Endothelial cell of umbilical vein (primary cell): ENCODE results near the gene GGT5. TPM values are rescaled to one million over a fixed set of nuclear protein-coding genes. Genes with fewer than 3 reads are reported as not detected.

ENCODE experiments used
- BruUV-seq: library from RNA; stranded (reverse); fragments of 400-500 nt; replicated peaks from 2 replicates; lab custom pipeline; 2021; lab: Mats Ljungman, UMichigan
- CTCF ChIA-PET: fragments of 300-600, 350-600 bp; sonication (Branson Sonifier 250); formaldehyde crosslinking; loops from one replicate; lab custom pipeline; 2021; ENCODE audit warnings: antibody characterized with exemption, inconsistent platforms; lab: Charles Lee
- POLR2A ChIA-PET: fragments of 300-600, 350-600 bp; sonication (Branson Sonifier 250); formaldehyde crosslinking; loops from one replicate; lab custom pipeline; 2021; ENCODE audit warnings: antibody characterized with exemption, inconsistent platforms; lab: Charles Lee
- DNase-seq: peaks from one replicate; pipeline ENCODE4 v3.0.0-alpha.2; 2011; ENCODE audit warnings: low read depth, low spot score
- FAIRE-seq: peaks from 2 replicates; lab custom pipeline; 2011; peaks lifted over from hg19 to GRCh38; lab: Jason Lieb, UNC
- H2AFZ ChIP-seq: 2 replicates; pipeline ENCODE4 v1.6.0; 2012; ENCODE audit warnings: low read depth, low read length, control low read depth, inconsistent platforms
- H3K27ac ChIP-seq: 2 replicates; pipeline ENCODE4 v1.5.1; 2011; ENCODE audit warnings: low read depth, mild to moderate bottlenecking, control low read depth, low read length, moderate library complexity; ENCODE audit not compliant: insufficient read depth
- H3K27me3 ChIP-seq, 2 experiments: 2 replicates each; pipeline versions ENCODE4 v1.6.0 to v1.6.1; 2011; ENCODE audit warnings: low read length in 2 of 2, mixed read lengths in 1 of 2; ENCODE audit not compliant: control insufficient read depth in 2 of 2, insufficient read depth in 2 of 2
- H3K36me3 ChIP-seq, 2 experiments: 2 replicates in 1 of 2; 3 replicates in 1 of 2; pipeline ENCODE4 v1.5.1; 2011; ENCODE audit warnings: low read length in 2 of 2, mild to moderate bottlenecking in 1 of 2, moderate library complexity in 1 of 2; ENCODE audit not compliant: control insufficient read depth in 2 of 2, insufficient read depth in 2 of 2; ENCODE audit errors: extremely low read depth in 1 of 2
- H3K4me1 ChIP-seq: 3 replicates; pipeline ENCODE4 v1.5.1; 2011; ENCODE audit warnings: mild to moderate bottlenecking, low read length; ENCODE audit not compliant: control insufficient read depth, insufficient read depth; ENCODE audit errors: extremely low read depth
- H3K4me2 ChIP-seq: 2 replicates; pipeline ENCODE4 v1.6.1; 2011; ENCODE audit warnings: low read length, control low read depth, mixed read lengths; ENCODE audit not compliant: insufficient read depth
- H3K4me3 ChIP-seq, 3 experiments: fragments of 200-600 bp in 1 of 3; sonication (generic), shearing (Covaris generic) in 1 of 3; replicated peaks in 1 of 3; 2 replicates each; pipeline ENCODE4 v1.5.1; 2011 to 2016; ENCODE audit warnings: control low read depth in 3 of 3, low read length in 3 of 3, mild to moderate bottlenecking in 2 of 3, inconsistent platforms in 1 of 3, low read depth in 1 of 3, moderate library complexity in 1 of 3; ENCODE audit not compliant: insufficient read depth in 1 of 3
- H3K79me2 ChIP-seq: 2 replicates; pipeline ENCODE4 v1.6.0; 2012; ENCODE audit warnings: low read length, inconsistent platforms; ENCODE audit not compliant: control insufficient read depth, insufficient read depth
- H3K9ac ChIP-seq: replicated peaks from 2 replicates; pipeline ENCODE3; 2011; ENCODE audit warnings: low read length, control low read depth; ENCODE audit not compliant: insufficient read depth; ENCODE audit errors: extremely low read depth
- H3K9me1 ChIP-seq: replicated peaks from 3 replicates; pipeline ENCODE4 v1.6.0; 2011; ENCODE audit warnings: mild to moderate bottlenecking, low read length; ENCODE audit not compliant: control insufficient read depth, insufficient read depth; ENCODE audit errors: extremely low read depth
- H3K9me3 ChIP-seq: replicated peaks from 2 replicates; pipeline ENCODE4 v1.5.1; 2012; ENCODE audit warnings: low read length, inconsistent platforms; ENCODE audit not compliant: control insufficient read depth, insufficient read depth
- H4K20me1 ChIP-seq: replicated peaks from 2 replicates; pipeline ENCODE3; 2011; ENCODE audit warnings: mild to moderate bottlenecking, low read length; ENCODE audit not compliant: control insufficient read depth, insufficient read depth; ENCODE audit errors: extremely low read depth
- CTCF ChIP-seq, 2 donors: IDR thresholded peaks; 1 replicate in 1 of 2; 2 replicates in 1 of 2; pipeline ENCODE4 v1.5.1; 2011; ENCODE audit warnings: low read length in 2 of 2, mild to moderate bottlenecking in 2 of 2, moderate library complexity in 2 of 2, control low read depth in 1 of 2, inconsistent platforms in 1 of 2, low read depth in 1 of 2; ENCODE audit not compliant: insufficient read depth in 1 of 2; ENCODE audit errors: extremely low read depth in 1 of 2
- EZH2 ChIP-seq: IDR thresholded peaks from 2 replicates; pipeline ENCODE4 v1.6.1; 2012; ENCODE audit warnings: borderline replicate concordance, low read depth, mild to moderate bottlenecking, moderate library complexity, low read length, inconsistent platforms; ENCODE audit not compliant: severe bottlenecking
- FOS ChIP-seq: IDR thresholded peaks from 2 replicates; pipeline ENCODE4 v1.6.1; 2011; ENCODE audit warnings: mild to moderate bottlenecking, low read length, moderate library complexity, borderline replicate concordance; ENCODE audit not compliant: insufficient read depth
- GATA2 ChIP-seq: IDR thresholded peaks from 2 replicates; pipeline ENCODE4 v1.7.0; 2011; ENCODE audit warnings: low read depth, mild to moderate bottlenecking, moderate library complexity, mixed read lengths, low read length; ENCODE audit not compliant: insufficient read length, insufficient read depth
- JUN ChIP-seq: IDR thresholded peaks from 2 replicates; pipeline ENCODE4 v1.6.1; 2011; ENCODE audit warnings: borderline replicate concordance, low read depth; ENCODE audit not compliant: insufficient read length, insufficient read depth
- MAX ChIP-seq: IDR thresholded peaks from 2 replicates; pipeline ENCODE4 v1.6.1; 2011; ENCODE audit not compliant: insufficient read depth, insufficient read length
- MYC ChIP-seq: IDR thresholded peaks from one replicate; pipeline ENCODE4 v1.6.1; 2011; ENCODE audit warnings: mild to moderate bottlenecking, low read depth, low read length
- POLR2A ChIP-seq: IDR thresholded peaks from 2 replicates; pipeline ENCODE4 v1.6.1; 2012; ENCODE audit warnings: low read depth, mild to moderate bottlenecking, control low read depth, low read length
- POLR2AphosphoS5 ChIP-seq: IDR thresholded peaks from 2 replicates; pipeline ENCODE4 v1.6.1; 2012; ENCODE audit warnings: low read depth, mild to moderate bottlenecking, control low read depth, low read length, moderate library complexity; ENCODE audit not compliant: insufficient read depth
- dilution Hi-C: fragments of 300-500 bp; cut with MboI; formaldehyde crosslinking; loops from one replicate; pipeline ENCODE4 v1.15.0; 2019; ENCODE audit warnings: low sequenced_read_pairs; ENCODE audit not compliant: extremely low pct_ligation_motif_present
- intact Hi-C: fragments of 100-400 bp; cut with micrococcal nuclease; formaldehyde crosslinking; loops from one replicate; pipeline ENCODE4 v1.10.0; 2022
- polyA plus RNA-seq, 4 experiments: library from polyadenylated mRNA; depleted of rRNA in 3 of 4; stranded (reverse) in 3 of 4; unstranded in 1 of 4; fragments of >200 nt; gene quantifications; 2 replicates each; pipeline versions ENCODE4 v1.2.1 to v1.2.3, GENCODE V29; 2011 to 2012; ENCODE audit warnings: missing spikeins in 1 of 4
- total RNA-seq: library from RNA; stranded (reverse); gene quantifications from 2 replicates; pipeline ENCODE4 v1.2.3, GENCODE V29; 2021

Gene GGT5
- total and polyA plus RNA-seq, 2 donors (not counting 3 experiments of a cell fraction or from before 2014, with no cell fraction given) = 45.9 to 293 TPM

- no peaks in the 10 kb centered on the region for H3K9me3 ChIP-seq
- H3K9me1 ChIP-seq = no peaks in the 10 kb centered on the region
- ChIA-PET POLR2A (no interaction called here), CTCF (interaction anchor here (0.9 kb wide), 1 partner anchor 63 kb away, joined by 3 read pairs; no protein-coding TSS in a partner anchor)
- DNase-seq = no peak
- dilution Hi-C loops = no loop called here
- H3K27me3 ChIP-seq = no peaks in the 10 kb centered on the region
- H4K20me1 ChIP-seq = no peaks in the 10 kb centered on the region
- TF ChIP-seq JUN (no peak), MAX (no peak), POLR2A (no peak), GATA2 (no peak), MYC (no peak), CTCF (IDR thresholded peaks at IDR 0.05; ENCODE audit: extremely low read depth in 1 of 2, insufficient read depth in 1 of 2, low read depth in 1 of 2, low read length in 2 of 2) (no peak), POLR2AphosphoS5 (no peak), EZH2 (no peak), FOS (no peak)
- peaks cover 2% of the 10 kb centered on the region for H3K4me1 ChIP-seq
- FAIRE-seq = no peak
- H3K4me2 ChIP-seq = no peak overlapping the region
- H3K4me3 ChIP-seq = no peak overlapping the region
- no peaks in the 10 kb centered on the region for H3K79me2 ChIP-seq
- H2AFZ ChIP-seq = no peak overlapping the region
- H3K36me3 ChIP-seq = no peaks in the 10 kb centered on the region
- intact Hi-C loops = loop anchor here (10.0 kb wide), 1 partner anchor 341 kb away; no protein-coding TSS in a partner anchor
- H3K9ac ChIP-seq = no peak overlapping the region
- H3K27ac ChIP-seq = no peak overlapping the region
- no TSS peak for BruUV-seq
Observed at GRCh38 chr22:24184057-24184798, 60.7 kb downstream of the GGT5 start.
